ENCODE results near the gene UTS2R.

UTS2R gene

DNA sequence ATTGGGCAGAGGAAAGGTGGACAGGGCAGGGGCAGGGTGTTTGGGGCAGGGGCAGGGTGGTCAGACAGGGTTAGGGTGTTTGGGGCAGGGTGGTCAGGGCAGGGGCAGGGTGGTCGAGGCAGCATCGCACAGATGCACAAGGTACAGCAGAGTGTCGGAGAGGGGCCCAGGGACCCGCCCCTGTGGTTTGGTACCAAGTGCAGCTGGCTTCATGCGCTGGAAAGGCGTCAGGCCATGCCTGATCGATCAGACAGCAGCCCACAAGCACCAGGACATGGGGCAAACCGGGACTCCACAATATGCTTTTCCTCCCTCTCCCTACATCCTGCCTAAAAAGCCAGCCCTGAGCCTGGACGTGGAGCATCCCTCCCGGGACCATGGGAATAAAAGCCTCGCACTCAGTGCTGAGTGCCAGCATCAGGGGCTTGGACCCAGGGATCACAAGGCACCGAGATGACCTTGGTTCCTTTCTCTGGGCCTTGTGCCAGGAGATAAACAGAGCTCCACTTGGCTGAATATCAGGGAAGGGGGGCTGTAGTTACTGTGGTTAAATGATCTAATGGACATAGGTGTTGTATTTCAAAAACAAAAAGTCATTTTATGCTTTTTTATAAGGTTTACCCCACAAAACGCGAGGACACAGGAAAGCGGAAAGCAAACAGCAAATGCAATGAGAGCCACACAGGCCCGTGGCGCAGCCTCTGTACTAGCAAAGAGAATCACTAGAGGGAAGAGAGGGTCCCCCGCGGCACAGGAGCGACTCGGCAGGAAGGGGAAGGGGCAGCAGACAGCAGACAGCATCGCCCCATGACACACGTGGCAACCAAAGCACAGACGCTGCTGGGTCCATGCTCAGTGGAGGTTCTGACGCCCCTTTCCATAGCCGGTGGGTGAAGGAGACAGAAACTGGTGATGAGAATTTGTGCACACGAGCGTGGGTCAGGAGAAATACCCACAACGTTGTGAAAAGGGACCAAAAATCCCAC, 41.3 kb downstream of the UTS2R start:
- no peak for TF ChIP-seq POLR2A (IDR thresholded peaks at IDR 0.05; ENCODE audit: low read depth, low read length)
- TF ChIP-seq PAX5 (IDR thresholded peaks at IDR 0.05; ENCODE audit: insufficient read depth, low read length, severe bottlenecking): no peak
- TF ChIP-seq POU2F2 (IDR thresholded peaks at IDR 0.05; ENCODE audit: low read depth, low read length): no peak
- no peak for TF ChIP-seq TAF1 (IDR thresholded peaks at IDR 0.05; ENCODE audit: low read depth, low read length)
- TF ChIP-seq SPI1 (IDR thresholded peaks at IDR 0.05; ENCODE audit: low read depth, low read length): no peak
- no peak for TF ChIP-seq POLR2AphosphoS5 (IDR thresholded peaks at IDR 0.05; ENCODE audit: low read depth, low read length)
- FAIRE-seq (no peak), DNase-seq (ENCODE audit: insufficient read length, low spot score) (no peak)

DNA sequence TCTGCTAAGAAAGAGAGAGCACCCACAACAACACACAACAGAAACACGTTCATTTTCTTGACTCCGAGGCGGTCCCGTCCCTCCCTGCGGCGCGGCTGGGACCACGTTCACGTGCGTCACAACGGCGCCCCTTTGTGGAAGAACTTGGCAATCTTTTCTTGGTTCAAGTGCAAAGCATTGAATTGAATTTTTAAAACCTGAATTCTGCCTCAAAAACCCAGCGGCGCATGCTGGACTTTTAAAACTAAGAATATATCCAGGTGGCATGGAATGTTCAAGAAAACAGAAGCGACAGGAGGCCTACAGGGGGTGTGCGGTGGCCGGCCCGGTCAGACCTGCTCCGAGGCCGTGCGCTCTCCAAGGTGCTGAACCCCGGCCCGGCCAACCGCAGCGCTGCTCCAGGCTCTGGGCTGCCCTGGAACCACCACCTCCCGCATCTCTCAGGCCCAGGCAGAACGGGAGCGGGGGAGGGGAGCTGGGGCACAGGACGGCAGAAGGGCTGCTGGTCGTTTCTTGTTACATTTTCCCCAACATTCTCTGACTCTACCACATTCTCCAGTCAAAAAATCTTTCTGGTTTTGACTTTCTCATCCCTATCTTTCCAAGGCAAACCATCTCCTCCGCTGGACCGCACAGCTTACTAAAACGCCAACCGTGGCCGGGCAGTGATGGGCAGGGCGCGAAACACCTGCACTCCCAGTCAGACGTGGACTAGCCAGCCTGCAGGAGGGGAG, 43.1 kb downstream of the UTS2R start:
- TF ChIP-seq POU2F2 (IDR thresholded peaks at IDR 0.05; ENCODE audit: low read depth, low read length) (no peak), PAX5 (IDR thresholded peaks at IDR 0.05; ENCODE audit: insufficient read depth, low read length, severe bottlenecking) (no peak), POLR2AphosphoS5 (IDR thresholded peaks at IDR 0.05; ENCODE audit: low read depth, low read length) (no peak), POLR2A (IDR thresholded peaks at IDR 0.05; ENCODE audit: low read depth, low read length) (no peak), TAF1 (IDR thresholded peaks at IDR 0.05; ENCODE audit: low read depth, low read length) (no peak), SPI1 (IDR thresholded peaks at IDR 0.05; ENCODE audit: low read depth, low read length) (no peak)
- DNase-seq (ENCODE audit: insufficient read length, low spot score) (peak; percentile 68), FAIRE-seq (no peak)

DNA sequence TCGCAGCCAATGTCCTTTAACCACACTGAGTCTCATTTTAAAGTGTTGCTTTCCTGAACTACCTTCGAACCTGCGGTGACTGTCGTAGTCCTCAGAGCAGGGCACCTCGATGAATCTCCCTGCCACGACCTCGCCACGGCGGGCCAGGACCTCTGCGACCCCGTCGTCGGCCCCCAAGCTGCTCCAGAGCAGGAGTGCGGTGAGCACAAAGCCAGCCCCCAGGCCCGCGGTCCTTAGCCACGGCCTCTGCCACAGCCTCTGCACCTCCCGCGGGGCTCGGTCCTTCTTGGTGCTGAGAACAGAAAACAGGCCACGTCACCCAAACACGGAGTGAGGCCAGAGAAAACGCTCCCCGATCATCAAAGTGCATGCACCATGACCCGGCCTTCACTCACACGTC, 43.8 kb downstream of the UTS2R start:
- DNase-seq (ENCODE audit: insufficient read length, low spot score): no peak
- no peak for FAIRE-seq

DNA sequence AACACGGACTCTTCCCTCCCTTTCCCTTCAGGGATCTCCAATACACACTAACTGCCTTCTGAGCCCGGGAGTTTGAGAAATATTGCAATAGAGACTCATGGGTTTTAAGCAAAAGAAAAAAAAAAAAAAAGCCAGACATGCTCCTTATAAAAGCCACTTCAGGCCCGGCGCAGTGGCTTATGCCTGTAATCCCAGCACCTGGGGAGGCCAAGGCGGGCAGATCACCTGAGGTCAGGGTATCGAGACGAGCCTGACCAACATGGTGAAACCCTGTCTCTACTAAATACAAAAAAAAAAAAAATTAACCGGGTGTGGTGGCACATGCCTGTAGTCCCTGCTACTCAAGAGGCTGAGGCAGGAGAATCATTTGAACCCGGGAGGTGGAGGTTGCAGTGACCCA, 44.2 kb downstream of the UTS2R start:
- no peak for FAIRE-seq
- no peak for TF ChIP-seq POLR2AphosphoS5 (IDR thresholded peaks at IDR 0.05; ENCODE audit: low read depth, low read length)
- no peak for TF ChIP-seq SPI1 (IDR thresholded peaks at IDR 0.05; ENCODE audit: low read depth, low read length)
- TF ChIP-seq PAX5 (IDR thresholded peaks at IDR 0.05; ENCODE audit: insufficient read depth, low read length, severe bottlenecking): no peak
- no peak for TF ChIP-seq POU2F2 (IDR thresholded peaks at IDR 0.05; ENCODE audit: low read depth, low read length)
- no peak for TF ChIP-seq POLR2A (IDR thresholded peaks at IDR 0.05; ENCODE audit: low read depth, low read length)
- TF ChIP-seq TAF1 (IDR thresholded peaks at IDR 0.05; ENCODE audit: low read depth, low read length): no peak
- DNase-seq (ENCODE audit: insufficient read length, low spot score): no peak

More for the DNA sequence above, 43.8 kb downstream of the UTS2R start:
- TF ChIP-seq TAF1 (IDR thresholded peaks at IDR 0.05; ENCODE audit: low read depth, low read length) (no peak), SPI1 (IDR thresholded peaks at IDR 0.05; ENCODE audit: low read depth, low read length) (no peak), PAX5 (IDR thresholded peaks at IDR 0.05; ENCODE audit: insufficient read depth, low read length, severe bottlenecking) (no peak), POLR2A (IDR thresholded peaks at IDR 0.05; ENCODE audit: low read depth, low read length) (no peak), POLR2AphosphoS5 (IDR thresholded peaks at IDR 0.05; ENCODE audit: low read depth, low read length) (no peak), POU2F2 (IDR thresholded peaks at IDR 0.05; ENCODE audit: low read depth, low read length) (no peak)

DNA sequence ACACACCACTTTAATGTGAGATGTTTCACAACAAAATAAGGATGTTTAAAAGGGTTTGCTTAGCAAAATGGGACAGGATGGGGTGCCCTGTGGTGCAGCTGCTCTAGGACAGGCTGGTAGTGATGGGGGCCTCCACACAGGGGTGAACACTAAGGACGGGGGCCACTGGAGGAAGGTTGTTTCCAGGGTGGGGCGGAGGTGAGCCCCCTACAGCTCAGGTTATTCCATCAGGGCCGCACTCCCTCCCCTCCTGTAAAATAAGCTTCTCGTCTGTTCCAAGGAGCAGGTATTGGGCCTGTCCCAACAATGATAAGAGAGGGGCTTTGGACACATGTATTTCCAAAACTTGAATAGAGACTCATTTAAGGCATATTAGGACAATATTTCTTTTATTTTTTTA, 44.7 kb downstream of the UTS2R start:
- FAIRE-seq: no peak
- TF ChIP-seq TAF1 (IDR thresholded peaks at IDR 0.05; ENCODE audit: low read depth, low read length) (no peak), POLR2A (IDR thresholded peaks at IDR 0.05; ENCODE audit: low read depth, low read length) (no peak), POU2F2 (IDR thresholded peaks at IDR 0.05; ENCODE audit: low read depth, low read length) (no peak), POLR2AphosphoS5 (IDR thresholded peaks at IDR 0.05; ENCODE audit: low read depth, low read length) (no peak), SPI1 (IDR thresholded peaks at IDR 0.05; ENCODE audit: low read depth, low read length) (no peak), PAX5 (IDR thresholded peaks at IDR 0.05; ENCODE audit: insufficient read depth, low read length, severe bottlenecking) (no peak)

DNA sequence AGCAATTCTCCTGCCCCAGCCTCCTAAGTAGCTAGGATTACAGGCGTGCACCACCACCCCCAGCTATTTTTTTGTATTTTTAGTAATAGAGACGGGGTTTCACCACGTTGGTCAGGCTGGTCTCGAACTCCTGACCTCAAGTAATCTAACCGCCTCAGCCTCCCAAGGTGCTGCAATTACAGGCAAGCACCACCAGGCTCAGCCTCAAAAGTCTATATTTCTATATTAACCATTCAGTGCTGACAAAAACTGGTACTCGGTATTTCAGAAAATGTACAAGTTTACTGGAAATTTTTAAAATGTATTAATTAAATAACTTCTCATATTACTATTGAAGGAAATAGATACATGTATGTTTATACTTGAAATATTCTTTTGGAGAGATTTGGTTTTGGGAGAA, 45.2 kb downstream of the UTS2R start:
- FAIRE-seq (no peak), DNase-seq (ENCODE audit: insufficient read length, low spot score) (no peak)
- TF ChIP-seq POLR2AphosphoS5 (IDR thresholded peaks at IDR 0.05; ENCODE audit: low read depth, low read length): no peak
- TF ChIP-seq TAF1 (IDR thresholded peaks at IDR 0.05; ENCODE audit: low read depth, low read length): no peak
- no peak for TF ChIP-seq POLR2A (IDR thresholded peaks at IDR 0.05; ENCODE audit: low read depth, low read length)
- no peak for TF ChIP-seq SPI1 (IDR thresholded peaks at IDR 0.05; ENCODE audit: low read depth, low read length)

More for the DNA sequence above, 44.7 kb downstream of the UTS2R start:
- no peak for DNase-seq (ENCODE audit: insufficient read length, low spot score)

DNA sequence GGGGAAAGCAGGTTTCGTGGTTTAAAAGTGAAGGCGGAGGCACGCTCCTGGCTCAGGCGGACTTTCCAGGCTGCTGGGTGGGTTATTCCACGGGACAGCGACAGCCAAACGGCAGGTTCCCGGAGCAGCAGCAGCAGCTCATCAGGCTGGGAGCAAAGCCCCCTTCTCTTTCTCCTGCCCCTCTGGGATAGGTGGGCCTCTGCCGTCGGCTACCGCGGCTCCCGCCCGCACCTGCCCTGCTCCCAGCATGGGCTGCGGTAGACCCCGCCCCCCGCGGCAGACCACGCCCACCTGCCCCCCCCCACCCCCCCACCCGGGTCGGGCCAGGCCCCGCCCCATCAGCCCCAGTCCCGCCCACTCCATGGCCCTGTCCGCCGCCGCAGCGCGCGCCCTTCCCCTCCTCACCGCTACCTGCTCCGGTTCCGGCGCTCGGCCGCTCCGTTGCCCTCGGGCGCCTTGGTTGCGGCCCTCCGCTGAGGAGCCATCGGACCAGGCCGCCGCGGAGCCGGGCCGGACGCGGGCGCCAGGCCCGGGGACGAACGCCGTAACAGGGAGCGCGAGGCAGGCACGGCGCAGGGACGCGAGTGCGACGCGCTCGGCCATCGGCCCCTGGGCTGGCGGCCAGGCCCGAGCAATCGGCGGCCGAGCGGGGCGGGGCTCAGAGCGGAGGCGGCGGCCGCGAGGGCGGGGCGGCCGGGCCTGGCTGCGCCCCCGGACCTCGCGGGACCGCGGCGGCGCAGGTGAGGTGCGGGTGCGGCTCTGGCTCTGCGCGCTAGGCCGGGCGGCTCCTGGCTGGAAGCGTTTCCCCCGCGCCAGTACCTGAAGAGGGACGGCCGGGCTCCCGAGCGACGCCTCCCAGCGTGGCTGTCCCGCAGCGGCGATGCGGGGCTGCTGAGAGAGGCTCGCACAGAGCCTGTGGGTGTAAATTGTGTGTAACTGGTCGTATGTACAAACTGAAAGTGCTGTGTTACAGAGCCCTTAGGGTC, 46.7 kb downstream of the UTS2R start, which contains the start of the genes HEXD and OGFOD3:
HEXD (plus strand) TSS at position 347 of the 986 bp plus-strand sequence. CDS start 1,453 bp downstream, outside the sequence.
OGFOD3 (minus strand) TSS at position 586 of the 986 bp plus-strand sequence; CDS start at position 485, 101 bp downstream.
- FAIRE-seq: peak; percentile 93
- TF ChIP-seq POU2F2 (IDR thresholded peaks at IDR 0.05; ENCODE audit: low read depth, low read length): peak; percentile 25; the same call in 1 of the 2 replicates
- peak; percentile 47; the same call in 1 of the 2 replicates for TF ChIP-seq POLR2AphosphoS5 (IDR thresholded peaks at IDR 0.05; ENCODE audit: low read depth, low read length)
- peak; percentile 56; the same call in 1 of the 2 replicates for TF ChIP-seq TAF1 (IDR thresholded peaks at IDR 0.05; ENCODE audit: low read depth, low read length)
- peak; percentile 61 for TF ChIP-seq PAX5 (IDR thresholded peaks at IDR 0.05; ENCODE audit: insufficient read depth, low read length, severe bottlenecking)
- peak; percentile 47; the same call in 1 of the 2 replicates for TF ChIP-seq POLR2A (IDR thresholded peaks at IDR 0.05; ENCODE audit: low read depth, low read length)
- no peak for TF ChIP-seq SPI1 (IDR thresholded peaks at IDR 0.05; ENCODE audit: low read depth, low read length)
- peak; percentile 93 for DNase-seq (ENCODE audit: insufficient read length, low spot score)

DNA sequence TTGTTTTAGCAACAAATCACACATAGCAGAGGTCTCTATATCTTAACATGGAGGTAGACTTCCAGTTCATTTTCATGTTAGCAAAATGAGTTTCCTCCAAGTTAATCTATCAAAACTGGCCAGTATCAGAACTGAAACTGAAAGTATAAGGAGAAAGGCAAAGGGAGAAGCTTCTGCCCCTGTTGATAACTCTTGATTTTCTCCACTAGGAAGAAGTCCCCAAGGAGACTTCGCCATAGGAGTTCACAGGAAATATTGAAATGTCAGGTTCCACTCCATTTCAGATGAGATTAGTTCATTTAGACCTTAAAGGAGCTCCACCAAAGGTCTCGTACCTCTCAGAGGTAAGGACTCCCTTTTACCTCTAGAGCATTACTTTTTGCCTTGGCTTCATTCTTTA, 48.0 kb downstream of the UTS2R start:
- FAIRE-seq (no peak), DNase-seq (ENCODE audit: insufficient read length, low spot score) (no peak)
- no peak for TF ChIP-seq TAF1 (IDR thresholded peaks at IDR 0.05; ENCODE audit: low read depth, low read length)
- TF ChIP-seq PAX5 (IDR thresholded peaks at IDR 0.05; ENCODE audit: insufficient read depth, low read length, severe bottlenecking): no peak
- TF ChIP-seq SPI1 (IDR thresholded peaks at IDR 0.05; ENCODE audit: low read depth, low read length): no peak
- TF ChIP-seq POLR2A (IDR thresholded peaks at IDR 0.05; ENCODE audit: low read depth, low read length): no peak
- no peak for TF ChIP-seq POLR2AphosphoS5 (IDR thresholded peaks at IDR 0.05; ENCODE audit: low read depth, low read length)
- no peak for TF ChIP-seq POU2F2 (IDR thresholded peaks at IDR 0.05; ENCODE audit: low read depth, low read length)

Data from GM12891 (cell line).